ENCODE results near the gene PPP2R3A. TPM values are rescaled to one million over a fixed set of nuclear protein-coding genes. Genes with fewer than 3 reads are reported as not detected.

PPP2R3A gene
- total and polyA plus RNA-seq, 9 donors, result 4.6 to 17.7 (median 12.2) TPM

GRCh38 chr3:135918600-135918999 is 46.9 kb upstream of the PPP2R3A start:
- no peak for DNase-seq
- Histone ChIP-seq H3K27me3 (no peaks in the 10 kb centered on the region), H3K36me3 (no peaks in the 10 kb centered on the region), H3K4me3 (no peak overlapping the region), H3K4me1 (ENCODE audit: insufficient read depth) (no peaks in the 10 kb centered on the region), H3K9me3 (no peaks in the 10 kb centered on the region), H3K27ac (no peak overlapping the region)
- TF ChIP-seq CTCF (IDR thresholded peaks at IDR 0.05) (peak in 1 of 3 donors; percentile 41), POLR2A (IDR thresholded peaks at IDR 0.05) (no peak), EP300 (IDR thresholded peaks at IDR 0.05) (no peak)
- intact Hi-C loops (cut with DNase I), result loop anchor here in 3 of 4 donors (5.0 to 10.0 kb wide), 2 partner anchors 124 to 126 kb away; no protein-coding TSS in a partner anchor
- 7 to 21% (median 15%) methylated on average over 1 of the region's 1 CpG for WGBS, 3 donors

- H3K4me1 ChIP-seq (ENCODE audit: insufficient read depth), result no peaks in the 10 kb centered on the region
- H3K27me3 ChIP-seq, result no peaks in the 10 kb centered on the region
- H3K4me3 ChIP-seq, result no peak overlapping the region
- 78 to 92% (median 84%) methylated on average over 2 of the region's 2 CpGs for WGBS, 3 donors
- no peak overlapping the region for H3K27ac ChIP-seq
- DNase-seq, result no peak
- H3K9me3 ChIP-seq, result no peaks in the 10 kb centered on the region
- TF ChIP-seq CTCF (IDR thresholded peaks at IDR 0.05) (no peak), POLR2A (IDR thresholded peaks at IDR 0.05) (no peak), EP300 (IDR thresholded peaks at IDR 0.05) (no peak)
- intact Hi-C loops (cut with DNase I), result no loop called here
- H3K36me3 ChIP-seq, result no peaks in the 10 kb centered on the region
Observed at GRCh38 chr3:135920275-135920674, 45.3 kb upstream of the PPP2R3A start.

GRCh38 chr3:135922903-135923250 is 42.7 kb upstream of the PPP2R3A start:
- WGBS, 3 donors, result 87 to 97% (median 92%) methylated on average over 3 of the region's 3 CpGs
- H3K4me3 ChIP-seq, result no peak overlapping the region
- no peak for DNase-seq
- no peaks in the 10 kb centered on the region for H3K4me1 ChIP-seq (ENCODE audit: insufficient read depth)
- no peak overlapping the region for H3K27ac ChIP-seq
- intact Hi-C loops (cut with DNase I), result no loop called here
- TF ChIP-seq CTCF (IDR thresholded peaks at IDR 0.05) (no peak), POLR2A (IDR thresholded peaks at IDR 0.05) (no peak), EP300 (IDR thresholded peaks at IDR 0.05) (no peak)
- H3K36me3 ChIP-seq, result no peaks in the 10 kb centered on the region
- H3K27me3 ChIP-seq, result no peaks in the 10 kb centered on the region
- H3K9me3 ChIP-seq, result no peaks in the 10 kb centered on the region

GRCh38 chr3:135924506-135924905 is 41.0 kb upstream of the PPP2R3A start:
- Histone ChIP-seq H3K27ac (no peak overlapping the region), H3K4me1 (ENCODE audit: insufficient read depth) (no peaks in the 10 kb centered on the region), H3K36me3 (no peaks in the 10 kb centered on the region), H3K27me3 (no peaks in the 10 kb centered on the region), H3K9me3 (no peaks in the 10 kb centered on the region), H3K4me3 (no peak overlapping the region)
- intact Hi-C loops (cut with DNase I), result no loop called here
- no peak for DNase-seq
- WGBS, 3 donors, result 87 to 90% (median 90%) methylated on average over 1 of the region's 1 CpG
- TF ChIP-seq POLR2A (IDR thresholded peaks at IDR 0.05) (no peak), CTCF (IDR thresholded peaks at IDR 0.05) (no peak), EP300 (IDR thresholded peaks at IDR 0.05) (no peak)

All from ovary (tissue), 9 donors.